NCI-H1092 treated with DMSO at 0.1 percent for 48 hours (cell line): ENCODE measurements around the gene AK6.
A peak's percentile ranks its signal among the peaks of the same experiment; 100 is the strongest.
"Not testable (repeated sequence)": the region's sequence is repeated elsewhere in the genome, so short reads cannot be mapped to it uniquely, and the experiment has no call there.

Experiments
- DNase-seq: peaks from one replicate; lab custom pipeline; 2025; lab: John Stamatoyannopoulos, UW

The AK6 gene

GRCh38 chr5:69369340-69370121 lies at the start of gene AK6, which contains the start of the genes RAD17 and TAF9:
AK6 (minus strand) TSS chr5:69369520; CDS start chr5:69369490, 30 bp downstream.
RAD17 (plus strand) TSS chr5:69369818; CDS start chr5:69372209, 2,391 bp downstream.
TAF9 (minus strand) TSS chr5:69369520; CDS start chr5:69365737, 3,783 bp downstream.
- peak; percentile 91 for DNase-seq

- no peak for DNase-seq
These were observed 49.2 kb upstream of the AK6 start for GRCh38 chr5:69418554-69418953.

GRCh38 chr5:69416699-69417098 lies 47.4 kb upstream of the AK6 start:
- DNase-seq = no peak

GRCh38 chr5:69416180-69416579 lies 46.9 kb upstream of the AK6 start:
- no peak for DNase-seq

GRCh38 chr5:69415584-69415958 lies 46.3 kb upstream of the AK6 start:
- no peak for DNase-seq

GRCh38 chr5:69414885-69415583 lies 45.7 kb upstream of the AK6 start, which contains the start of gene MARVELD2:
MARVELD2 (plus strand) TSS chr5:69415116; CDS start chr5:69419386, 4,270 bp downstream.
- peak; percentile 25 for DNase-seq

- DNase-seq = no peak
These were observed 35.5 kb upstream of the AK6 start for GRCh38 chr5:69404659-69405330.

- DNase-seq = no peak
These were observed 9.1 kb upstream of the AK6 start for GRCh38 chr5:69378376-69378775.

- DNase-seq = no peak
These were observed 5.7 kb upstream of the AK6 start for GRCh38 chr5:69374911-69375446.

- DNase-seq = no peak
These were observed 3.1 kb upstream of the AK6 start for GRCh38 chr5:69372394-69372793.

- DNase-seq = not testable (repeated sequence)
These were observed 1.0 kb upstream of the AK6 start for GRCh38 chr5:69370335-69370734.

- DNase-seq = peak; percentile 32
These were observed 621 bp downstream of the AK6 start for GRCh38 chr5:69368458-69369339.

- DNase-seq = no peak
These were observed 1.5 kb downstream of the AK6 start for GRCh38 chr5:69367697-69368279.

GRCh38 chr5:69364850-69365249 lies 4.5 kb downstream of the AK6 start:
- no peak for DNase-seq

GRCh38 chr5:69364414-69364813 lies 4.9 kb downstream of the AK6 start:
- DNase-seq = no peak

- no peak for DNase-seq
These were observed 8.9 kb downstream of the AK6 start for GRCh38 chr5:69360442-69360841.

GRCh38 chr5:69359699-69360098 lies 9.6 kb downstream of the AK6 start:
- no peak for DNase-seq

GRCh38 chr5:69350664-69351063 lies 18.7 kb downstream of the AK6 start:
- DNase-seq = no peak

GRCh38 chr5:69343083-69343482 lies 26.2 kb downstream of the AK6 start:
- DNase-seq = no peak

GRCh38 chr5:69341520-69342161 lies 27.7 kb downstream of the AK6 start:
- no peak for DNase-seq
